Transverse colon (tissue), 4 donors: Measurements from ENCODE around the gene VGLL3.

Experiments used
- CTCF ChIP-seq, 5 experiments: fragments of 200-600 bp in 3 of 5; fragments of 450-650 bp in 2 of 5; sonication (generic) in 3 of 5; IDR thresholded peaks; 1 replicate in 2 of 5; 2 replicates in 3 of 5; pipeline ENCODE4 v1.5.1; 2016 to 2017; ENCODE audit warnings: antibody characterized with exemption in 5 of 5, inconsistent platforms in 3 of 5, mild to moderate bottlenecking in 2 of 5, moderate library complexity in 1 of 5
- EP300 ChIP-seq: sonication (generic); formaldehyde crosslinking; IDR thresholded peaks from one replicate; pipeline ENCODE4 v1.6.1; 2017; ENCODE audit warnings: antibody characterized with exemption, low read depth
- POLR2AphosphoS5 ChIP-seq, 3 donors: sonication (generic); formaldehyde crosslinking; IDR thresholded peaks; one replicate each; pipeline ENCODE4 v1.6.1; 2016; ENCODE audit warnings: antibody characterized with exemption in 3 of 3

DNA sequence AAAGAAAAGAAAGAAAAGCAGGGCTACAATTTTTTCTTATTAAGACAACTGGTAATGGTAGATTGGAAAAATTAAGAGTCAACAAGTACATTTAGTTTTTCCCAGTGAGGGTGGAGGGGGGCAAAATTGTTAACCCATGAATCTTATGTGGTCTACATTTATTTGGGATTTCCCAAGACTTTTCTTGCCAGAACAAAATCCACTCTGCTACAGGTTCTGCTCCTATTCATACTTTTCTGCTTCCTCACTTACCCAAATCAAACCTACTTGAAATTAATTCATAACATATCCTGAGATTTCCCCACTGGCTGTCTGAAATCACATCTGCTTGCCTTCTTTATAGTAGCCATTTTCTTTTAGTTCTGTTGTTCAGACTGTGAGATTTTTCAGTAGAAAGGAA, 41.1 kb downstream of the VGLL3 start:
- TF ChIP-seq POLR2AphosphoS5 (IDR thresholded peaks at IDR 0.05) (no peak), CTCF (IDR thresholded peaks at IDR 0.05) (no peak), EP300 (no peak)
